Tibial nerve (tissue), 4 donors: Measurements from ENCODE around the gene PAMR1. TPM values are rescaled to one million over a fixed set of nuclear protein-coding genes. Genes with fewer than 3 reads are reported as not detected.
A peak's percentile ranks its signal among the peaks of the same experiment; 100 is the strongest.

Experiments
- DNase-seq, 2 donors: peaks; one replicate each; pipeline ENCODE4 v3.0.0-alpha.2; 2019; ENCODE audit warnings: low spot score in 2 of 2
- H3K27ac ChIP-seq, 4 donors: fragments of 200-600 bp; sonication (generic) in 3 of 4; one replicate each; pipeline ENCODE4 v1.5.1; 2017 to 2019; ENCODE audit warnings: mild to moderate bottlenecking in 1 of 4
- H3K27me3 ChIP-seq, 2 donors: fragments of 200-600 bp; sonication (generic) in 1 of 2; one replicate each; pipeline versions ENCODE4 v1.5.1 to v1.6.0; 2017 to 2019
- H3K36me3 ChIP-seq, 3 donors: fragments of 200-600 bp; sonication (generic); one replicate each; pipeline ENCODE4 v1.5.1; 2018 to 2019
- H3K4me1 ChIP-seq, 4 donors: fragments of 200-600 bp; sonication (generic) in 3 of 4; one replicate each; pipeline ENCODE4 v1.5.1; 2017 to 2019
- H3K4me3 ChIP-seq, 4 donors: fragments of 200-600 bp; sonication (generic) in 3 of 4; one replicate each; pipeline ENCODE4 v1.5.1; 2017 to 2019; ENCODE audit warnings: mild to moderate bottlenecking in 1 of 4, moderate library complexity in 1 of 4
- H3K9me3 ChIP-seq, 4 donors: fragments of 200-600 bp; sonication (generic) in 3 of 4; one replicate each; pipeline ENCODE4 v1.5.1; 2017 to 2019
- CTCF ChIP-seq, 5 experiments: fragments of 200-600 bp in 3 of 5; fragments of 450-650 bp in 2 of 5; sonication (generic) in 3 of 5; IDR thresholded peaks; one replicate each; pipeline ENCODE4 v1.5.1; 2016 to 2019; ENCODE audit warnings: antibody characterized with exemption in 5 of 5, mild to moderate bottlenecking in 3 of 5, moderate library complexity in 2 of 5
- EP300 ChIP-seq, 2 donors: sonication (generic); formaldehyde crosslinking; IDR thresholded peaks; one replicate each; pipeline ENCODE4 v1.6.1; 2017; ENCODE audit warnings: antibody characterized with exemption in 2 of 2, mild to moderate bottlenecking in 1 of 2
- POLR2A ChIP-seq, 2 donors: fragments of 450-650 bp; IDR thresholded peaks; one replicate each; pipeline ENCODE4 v1.6.1; 2017; ENCODE audit warnings: antibody characterized with exemption in 2 of 2, mild to moderate bottlenecking in 2 of 2, moderate library complexity in 2 of 2
- WGBS, 2 donors: methylation state at CpG; one replicate each; pipeline ENCODE4 v1.1.5; 2018; 5-methylcytosine and 5-hydroxymethylcytosine counted together
- total RNA-seq, 4 donors: library from RNA; depleted of rRNA; stranded (reverse); fragments of >200 nt; gene quantifications; one replicate each; pipeline ENCODE4 v1.1.0, GENCODE V29; 2016

Gene PAMR1
- total RNA-seq, 4 donors from 2014 or later: 6.9 to 10.8 (median 7.7) TPM

GRCh38 chr11:35412285-35412684 lies 113.1 kb downstream of the PAMR1 start:
- no peak overlapping the region for H3K4me3 ChIP-seq
- TF ChIP-seq EP300 (IDR thresholded peaks at IDR 0.05) (no peak), CTCF (IDR thresholded peaks at IDR 0.05) (peak in 1 of 5 experiments; percentile 27), POLR2A (IDR thresholded peaks at IDR 0.05) (no peak)
- DNase-seq: no peak
- no peaks in the 10 kb centered on the region for H3K4me1 ChIP-seq
- H3K9me3 ChIP-seq: no peaks in the 10 kb centered on the region
- peaks cover 0 to 14% of the 10 kb centered on the region in 2 donors for H3K27me3 ChIP-seq
- no peaks in the 10 kb centered on the region for H3K36me3 ChIP-seq
- H3K27ac ChIP-seq: no peak overlapping the region
- 51 to 66% methylated on average over 2 of the region's 2 CpGs for WGBS, 2 donors

GRCh38 chr11:35407041-35407440 lies 118.4 kb downstream of the PAMR1 start:
- peaks cover 0 to 4% of the 10 kb centered on the region in 2 donors for H3K27me3 ChIP-seq
- no peak overlapping the region for H3K27ac ChIP-seq
- no peaks in the 10 kb centered on the region for H3K9me3 ChIP-seq
- no peak for TF ChIP-seq EP300 (IDR thresholded peaks at IDR 0.05)
- no peak for TF ChIP-seq POLR2A (IDR thresholded peaks at IDR 0.05)
- no peak for TF ChIP-seq CTCF (IDR thresholded peaks at IDR 0.05)
- no peak overlapping the region for H3K4me3 ChIP-seq
- H3K36me3 ChIP-seq: no peaks in the 10 kb centered on the region
- no peak for DNase-seq
- peaks cover 0 to 11% (median 0%) of the 10 kb centered on the region in 4 donors for H3K4me1 ChIP-seq
- WGBS, 2 donors: 84 to 94% methylated on average over 1 of the region's 1 CpG

- Histone ChIP-seq H3K27ac (no peak overlapping the region), H3K27me3 (peaks cover 0 to 4% of the 10 kb centered on the region in 2 donors), H3K4me1 (peaks cover 0 to 11% (median 0%) of the 10 kb centered on the region in 4 donors), H3K9me3 (no peaks in the 10 kb centered on the region), H3K36me3 (no peaks in the 10 kb centered on the region), H3K4me3 (peak overlapping the region in 1 of 4 donors; percentile 27)
- WGBS, 2 donors: 46 to 61% methylated on average over 6 to 7 of the region's 7 CpGs
- no peak for DNase-seq
- TF ChIP-seq CTCF (IDR thresholded peaks at IDR 0.05): peak in 4 of 5 experiments; percentile 13 to 40 (median 37)
- TF ChIP-seq POLR2A (IDR thresholded peaks at IDR 0.05): no peak
- no peak for TF ChIP-seq EP300 (IDR thresholded peaks at IDR 0.05)
Observed at GRCh38 chr11:35404388-35404775, 121.0 kb downstream of the PAMR1 start.

GRCh38 chr11:35403765-35404387 lies 121.5 kb downstream of the PAMR1 start:
- TF ChIP-seq CTCF (IDR thresholded peaks at IDR 0.05): no peak
- no peak for TF ChIP-seq POLR2A (IDR thresholded peaks at IDR 0.05)
- no peak for TF ChIP-seq EP300 (IDR thresholded peaks at IDR 0.05)
- H3K27me3 ChIP-seq: peaks cover 0 to 4% of the 10 kb centered on the region in 2 donors
- H3K4me3 ChIP-seq: no peak overlapping the region
- H3K4me1 ChIP-seq: peaks cover 0 to 11% (median 0%) of the 10 kb centered on the region in 4 donors
- WGBS, 2 donors: 70 to 81% methylated on average over 7 of the region's 7 CpGs
- no peaks in the 10 kb centered on the region for H3K36me3 ChIP-seq
- DNase-seq: no peak
- H3K9me3 ChIP-seq: no peaks in the 10 kb centered on the region
- H3K27ac ChIP-seq: no peak overlapping the region

GRCh38 chr11:35402751-35403660 lies 122.4 kb downstream of the PAMR1 start:
- DNase-seq: no peak
- Histone ChIP-seq H3K9me3 (no peaks in the 10 kb centered on the region), H3K36me3 (no peaks in the 10 kb centered on the region), H3K4me1 (peaks cover 0 to 11% (median 0%) of the 10 kb centered on the region in 4 donors), H3K27ac (no peak overlapping the region), H3K27me3 (peaks cover 0 to 4% of the 10 kb centered on the region in 2 donors), H3K4me3 (no peak overlapping the region)
- WGBS, 2 donors: 91% methylated on average over 9 of the region's 9 CpGs
- TF ChIP-seq EP300 (IDR thresholded peaks at IDR 0.05): no peak
- TF ChIP-seq CTCF (IDR thresholded peaks at IDR 0.05): no peak
- TF ChIP-seq POLR2A (IDR thresholded peaks at IDR 0.05): no peak
